H1 (cell line): ENCODE measurements around the gene CTDP1. TPM values are rescaled to one million over a fixed set of nuclear protein-coding genes. Genes with fewer than 3 reads are reported as not detected.

Experiments
- CTCF ChIA-PET: fragments of 300-600 bp; sonication (Branson Sonifier 250); formaldehyde crosslinking; loops from one replicate; lab custom pipeline; 2021; ENCODE audit not compliant: partially characterized antibody; lab: Charles Lee
- POLR2A ChIA-PET: fragments of 300-600 bp; sonication (Branson Sonifier 250); formaldehyde crosslinking; loops from one replicate; lab custom pipeline; 2021; ENCODE audit warnings: inconsistent platforms; ENCODE audit not compliant: partially characterized antibody; lab: Charles Lee
- DNase-seq, 2 experiments: peaks; one replicate each; pipeline versions ENCODE4 v3.0.0 to v3.0.0-alpha.2; 2010 to 2022; ENCODE audit warnings: low spot score in 2 of 2, low read depth in 1 of 2, mixed read lengths in 1 of 2
- FAIRE-seq: peaks from 2 replicates; lab custom pipeline; 2011; peaks lifted over from hg19 to GRCh38; lab: Jason Lieb, UNC
- H2AFZ ChIP-seq: 2 replicates; pipeline ENCODE4 v1.8.1; 2012; ENCODE audit warnings: low read length, inconsistent platforms
- H2AK5ac ChIP-seq: 2 replicates; pipeline ENCODE4 v1.6.1; 2013; ENCODE audit warnings: low read depth, low read length
- H2BK120ac ChIP-seq: replicated peaks from 2 replicates; pipeline ENCODE3; 2013; ENCODE audit warnings: low read depth, low read length, inconsistent platforms
- H2BK12ac ChIP-seq: 2 replicates; pipeline ENCODE4 v1.6.1; 2013; ENCODE audit warnings: low read depth, low read length
- H2BK15ac ChIP-seq: 2 replicates; pipeline ENCODE4 v1.6.1; 2013; ENCODE audit warnings: low read length
- H2BK20ac ChIP-seq: 2 replicates; pipeline ENCODE4 v1.6.1; 2013; ENCODE audit warnings: low read length
- H2BK5ac ChIP-seq: 2 replicates; pipeline ENCODE4 v1.6.1; 2013; ENCODE audit warnings: low read depth, low read length
- H3K14ac ChIP-seq: 2 replicates; pipeline ENCODE4 v1.6.1; 2013; ENCODE audit warnings: inconsistent platforms; ENCODE audit not compliant: insufficient read length
- H3K18ac ChIP-seq: 2 replicates; pipeline ENCODE4 v1.6.1; 2013; ENCODE audit warnings: low read length; ENCODE audit errors: extremely low read depth
- H3K23ac ChIP-seq: 2 replicates; pipeline ENCODE4 v1.6.1; 2013; ENCODE audit warnings: inconsistent platforms; ENCODE audit not compliant: insufficient read length
- H3K23me2 ChIP-seq: 2 replicates; pipeline ENCODE4 v1.6.1; 2013; ENCODE audit warnings: low read depth, low read length
- H3K27ac ChIP-seq: 2 replicates; pipeline ENCODE4 v1.6.1; 2011; ENCODE audit warnings: low read depth, low read length, inconsistent platforms
- H3K27me3 ChIP-seq, 4 experiments: replicated peaks in 1 of 4; 1 replicate in 1 of 4; 2 replicates in 3 of 4; pipeline versions ENCODE4 v1.6.1 to v1.8.1; 2011 to 2013; ENCODE audit warnings: low read length in 3 of 4, mild to moderate bottlenecking in 3 of 4, inconsistent platforms in 2 of 4, mixed read lengths in 2 of 4, moderate library complexity in 1 of 4; ENCODE audit not compliant: control insufficient read depth in 3 of 4, insufficient read depth in 3 of 4; ENCODE audit errors: extremely low read depth in 1 of 4
- H3K36me3 ChIP-seq, 4 experiments: 2 replicates each; pipeline versions ENCODE4 v1.6.1 to v1.8.1; 2011 to 2013; ENCODE audit warnings: mild to moderate bottlenecking in 4 of 4, low read length in 3 of 4, moderate library complexity in 2 of 4, control low read depth in 1 of 4, inconsistent platforms in 1 of 4; ENCODE audit not compliant: insufficient read depth in 4 of 4, control insufficient read depth in 2 of 4
- H3K4ac ChIP-seq: replicated peaks from 2 replicates; pipeline ENCODE3; 2013; ENCODE audit warnings: low read length, low read depth, mixed read lengths, inconsistent platforms; ENCODE audit not compliant: insufficient read length
- H3K4me1 ChIP-seq, 4 experiments: replicated peaks in 1 of 4; 1 replicate in 1 of 4; 2 replicates in 3 of 4; pipeline versions ENCODE4 v1.6.1 to v1.8.1; 2011 to 2013; ENCODE audit warnings: low read length in 3 of 4, inconsistent platforms in 2 of 4, mixed read lengths in 1 of 4; ENCODE audit not compliant: insufficient read depth in 4 of 4, control insufficient read depth in 3 of 4
- H3K4me2 ChIP-seq, 2 experiments: 2 replicates each; pipeline versions ENCODE4 v1.6.1 to v1.8.1; 2011 to 2013; ENCODE audit warnings: low read depth in 2 of 2, low read length in 2 of 2, control low read depth in 1 of 2, inconsistent platforms in 1 of 2, mild to moderate bottlenecking in 1 of 2; ENCODE audit not compliant: insufficient read depth in 1 of 2
- H3K4me3 ChIP-seq, 4 experiments: fragments of 200-600, 300-600 bp in 1 of 4; sonication (generic), shearing (Covaris generic), sonication (Bioruptor Twin) in 1 of 4; 2 replicates each; pipeline versions ENCODE4 v1.5.1 to v1.8.1; 2011 to 2016; ENCODE audit warnings: low read length in 4 of 4, low read depth in 3 of 4, control low read depth in 2 of 4, inconsistent platforms in 2 of 4, mild to moderate bottlenecking in 2 of 4, mixed read lengths in 1 of 4, moderate library complexity in 1 of 4; ENCODE audit not compliant: insufficient read depth in 2 of 4; ENCODE audit errors: extremely low read depth in 1 of 4
- H3K56ac ChIP-seq: replicated peaks from 2 replicates; pipeline ENCODE3; 2013; ENCODE audit warnings: low read depth, mild to moderate bottlenecking, mixed read lengths, low read length, inconsistent platforms; ENCODE audit not compliant: insufficient read length
- H3K79me1 ChIP-seq: 2 replicates; pipeline ENCODE4 v1.6.1; 2013; ENCODE audit warnings: low read depth, low read length, control low read depth
- H3K79me2 ChIP-seq, 2 experiments: 2 replicates each; pipeline versions ENCODE4 v1.6.1 to v1.8.1; 2012 to 2013; ENCODE audit warnings: low read length in 2 of 2, mild to moderate bottlenecking in 2 of 2, inconsistent platforms in 1 of 2; ENCODE audit not compliant: insufficient read depth in 2 of 2, control insufficient read depth in 1 of 2
- H3K9ac ChIP-seq, 4 experiments: replicated peaks in 1 of 4; 1 replicate in 1 of 4; 2 replicates in 3 of 4; pipeline versions ENCODE4 v1.6.1 to v1.8.1; 2011 to 2013; ENCODE audit warnings: low read depth in 3 of 4, low read length in 3 of 4, control low read depth in 2 of 4, mild to moderate bottlenecking in 2 of 4, moderate library complexity in 2 of 4, inconsistent platforms in 1 of 4; ENCODE audit errors: extremely low read depth in 1 of 4
- H3K9me3 ChIP-seq, 2 experiments: 2 replicates each; pipeline versions ENCODE4 v1.6.1 to v1.8.1; 2012 to 2013; ENCODE audit warnings: mild to moderate bottlenecking in 2 of 2, moderate library complexity in 2 of 2, control low read depth in 1 of 2, inconsistent platforms in 1 of 2, low read depth in 1 of 2, low read length in 1 of 2, mixed read lengths in 1 of 2; ENCODE audit not compliant: insufficient read depth in 2 of 2
- H4K20me1 ChIP-seq, 2 experiments: replicated peaks in 1 of 2; 2 replicates each; pipeline versions ENCODE3 to v1.8.1; 2011 to 2013; ENCODE audit warnings: inconsistent platforms in 2 of 2, low read length in 2 of 2, mild to moderate bottlenecking in 1 of 2; ENCODE audit not compliant: insufficient read depth in 2 of 2, control insufficient read depth in 1 of 2
- H4K5ac ChIP-seq: 2 replicates; pipeline ENCODE4 v1.6.1; 2013; ENCODE audit warnings: low read length, low read depth, mixed read lengths, inconsistent platforms; ENCODE audit not compliant: insufficient read length
- H4K8ac ChIP-seq: 2 replicates; pipeline ENCODE4 v1.8.0; 2013; ENCODE audit warnings: mild to moderate bottlenecking, moderate library complexity, low read length, inconsistent platforms; ENCODE audit not compliant: insufficient read depth; ENCODE audit errors: extremely low read depth
- H4K91ac ChIP-seq: replicated peaks from 2 replicates; pipeline ENCODE3; 2013; ENCODE audit warnings: low read length, mixed read lengths, inconsistent platforms; ENCODE audit not compliant: insufficient read length
- ATF2 ChIP-seq: IDR thresholded peaks from 2 replicates; pipeline ENCODE4 v1.6.1; 2012; ENCODE audit warnings: low read length, inconsistent platforms
- BRCA1 ChIP-seq: IDR thresholded peaks from 2 replicates; pipeline ENCODE4 v1.6.1; 2012; ENCODE audit warnings: low read depth, low read length, improper control_type of control experiment
- CBX5 ChIP-seq: fragments of 300-800, 300-1000 bp; sonication (generic); IDR thresholded peaks from 2 replicates; pipeline ENCODE4 v1.7.1; 2016; ENCODE audit warnings: antibody characterized with exemption, low read length, low read depth
- GABPA ChIP-seq: IDR thresholded peaks from 2 replicates; pipeline ENCODE4 v1.6.1; 2011; ENCODE audit warnings: mild to moderate bottlenecking, low read length, moderate library complexity, borderline replicate concordance; ENCODE audit not compliant: insufficient read depth
- GTF2F1 ChIP-seq: IDR thresholded peaks from 2 replicates; pipeline ENCODE4 v1.6.1; 2012; ENCODE audit warnings: low read depth, low read length, improper control_type of control experiment, borderline replicate concordance
- HDAC2 ChIP-seq, 2 experiments: fragments of 300-600 bp in 1 of 2; sonication (generic) in 1 of 2; IDR thresholded peaks; 2 replicates each; pipeline ENCODE4 v1.6.1; 2011 to 2012; ENCODE audit warnings: low read depth in 2 of 2, low read length in 2 of 2, mild to moderate bottlenecking in 2 of 2, moderate library complexity in 2 of 2, borderline replicate concordance in 1 of 2, inconsistent platforms in 1 of 2
- JUN ChIP-seq: IDR thresholded peaks from 2 replicates; pipeline ENCODE4 v1.6.1; 2011; ENCODE audit warnings: low read depth, mild to moderate bottlenecking, improper control_type of control experiment, low read length
- MAX ChIP-seq: IDR thresholded peaks from 2 replicates; pipeline ENCODE4 v1.6.1; 2012; ENCODE audit warnings: inconsistent platforms
- POLR2A ChIP-seq, 2 experiments: IDR thresholded peaks; 1 replicate in 1 of 2; 2 replicates in 1 of 2; pipeline ENCODE4 v1.6.1; 2011; ENCODE audit warnings: low read depth in 2 of 2, low read length in 2 of 2, mild to moderate bottlenecking in 2 of 2; ENCODE audit errors: control extremely low read depth in 1 of 2
- POLR2AphosphoS5 ChIP-seq: IDR thresholded peaks from 2 replicates; pipeline ENCODE4 v1.6.1; 2011; ENCODE audit warnings: low read depth, low read length
- RBBP5 ChIP-seq: IDR thresholded peaks from 2 replicates; pipeline ENCODE4 v1.7.1; 2012; ENCODE audit warnings: low read depth, mild to moderate bottlenecking, inconsistent platforms, low read length, moderate library complexity, borderline replicate concordance
- TBP ChIP-seq: IDR thresholded peaks from 2 replicates; pipeline ENCODE4 v1.6.1; 2011; ENCODE audit warnings: low read depth, low read length, improper control_type of control experiment
- WGBS, 2 experiments: shearing (Covaris generic) in 1 of 2; methylation state at CpG; one replicate each; pipeline versions ENCODE4 v1.1.6 to v1.1.7; 2013 to 2015; ENCODE audit warnings: low lambda C conversion rate in 2 of 2, mixed read lengths in 2 of 2, inconsistent platforms in 1 of 2, low coverage in 1 of 2, missing lambda C conversion rate in 1 of 2; ENCODE audit not compliant: insufficient replicate concordance in 2 of 2, insufficient coverage in 1 of 2, insufficient read length in 1 of 2; ENCODE audit errors: extremely low coverage in 1 of 2, missing lambda C conversion rate in 1 of 2; 5-methylcytosine and 5-hydroxymethylcytosine counted together
- polyA plus RNA-seq, 7 experiments: library from polyadenylated mRNA; depleted of rRNA in 3 of 7; stranded (reverse) in 5 of 7; unstranded in 2 of 7; fragments of >200 nt in 5 of 7; fragments of 200-250 nt in 2 of 7; gene quantifications; 1 replicate in 5 of 7; 2 replicates in 1 of 7; 4 replicates in 1 of 7; pipeline versions ENCODE4 v1.2.1 to v1.2.3, GENCODE V29; 2011 to 2013; ENCODE audit warnings: missing spikeins in 2 of 7, mixed read lengths in 2 of 7
- total RNA-seq: library from RNA; stranded (reverse); fragmentation: NEBNext Ultra II Directional; extraction: Animal tissue kit (Norgen Biotek cat#: 25700); gene quantifications from 2 replicates; pipeline ENCODE4 v1.2.1, GENCODE V29; 2021

CTDP1 gene
- total and polyA plus RNA-seq, 2 of the 8 experiments (the other 6 are each of a cell fraction or from before 2014, with no cell fraction given): 16.6 to 37.0 TPM

GRCh38 chr18:79729611-79730010 is 50.0 kb downstream of the CTDP1 start:
- H3K23ac ChIP-seq: no peak overlapping the region
- no peak overlapping the region for H4K5ac ChIP-seq
- no peak overlapping the region for H2BK120ac ChIP-seq
- H3K79me1 ChIP-seq: peaks cover 2% of the 10 kb centered on the region; the same call in 1 of the 2 replicates
- H2AK5ac ChIP-seq: no peak overlapping the region
- no peak overlapping the region for H3K14ac ChIP-seq
- no peak overlapping the region for H3K4ac ChIP-seq
- H3K27ac ChIP-seq: no peak overlapping the region
- H3K4me2 ChIP-seq: no peak overlapping the region
- DNase-seq (no peak), FAIRE-seq (no peak)
- H3K18ac ChIP-seq: no peak overlapping the region
- H4K8ac ChIP-seq: no peak overlapping the region
- no peak overlapping the region for H2BK20ac ChIP-seq
- peaks cover 0 to 11% of the 10 kb centered on the region in 2 experiments; a peak in 2 of 4 replicates for H3K79me2 ChIP-seq
- CTCF ChIA-PET: no interaction called here
- POLR2A ChIA-PET: interaction anchor here (0.9 to 1.1 kb wide), 2 partner anchors 25 to 48 kb away, joined by 3 to 4 read pairs; no protein-coding TSS in a partner anchor
- no peak overlapping the region for H2BK15ac ChIP-seq
- H3K23me2 ChIP-seq: no peaks in the 10 kb centered on the region
- WGBS, 2 experiments: 92% methylated on average over 12 of the region's 12 CpGs; no CpG with 5 or more reads in 1 of the 2 experiments
- no peaks in the 10 kb centered on the region for H3K4me1 ChIP-seq
- no peak overlapping the region for H3K56ac ChIP-seq
- H3K27me3 ChIP-seq: no peaks in the 10 kb centered on the region
- no peak overlapping the region for H2AFZ ChIP-seq
- no peak overlapping the region for H4K91ac ChIP-seq
- no peak overlapping the region for H2BK12ac ChIP-seq
- H3K9ac ChIP-seq: no peak overlapping the region
- no peak overlapping the region for H3K4me3 ChIP-seq
- H3K36me3 ChIP-seq: peaks cover 5 to 40% (median 29%) of the 10 kb centered on the region in 4 experiments; a peak in 7 of 8 replicates
- no peak overlapping the region for H2BK5ac ChIP-seq
- peaks cover 1 to 2% of the 10 kb centered on the region in 2 experiments for H4K20me1 ChIP-seq
- H3K9me3 ChIP-seq: peaks cover 12 to 16% of the 10 kb centered on the region in 2 experiments
- TF ChIP-seq BRCA1: no peak
- TF ChIP-seq GABPA: no peak
- TF ChIP-seq TBP: no peak
- no peak for TF ChIP-seq MAX
- TF ChIP-seq POLR2AphosphoS5: no peak
- TF ChIP-seq POLR2A (IDR thresholded peaks at IDR 0.05; ENCODE audit: control extremely low read depth in 1 of 2, low read depth in 2 of 2, low read length in 2 of 2): no peak
- TF ChIP-seq RBBP5: no peak
- TF ChIP-seq JUN: no peak
- TF ChIP-seq HDAC2 (IDR thresholded peaks at IDR 0.05; ENCODE audit: borderline replicate concordance in 1 of 2, low read depth in 2 of 2, low read length in 2 of 2): no peak
- TF ChIP-seq ATF2: no peak
- no peak for TF ChIP-seq CBX5
- no peak for TF ChIP-seq GTF2F1
